COLO829 (cell line): ENCODE results near the gene SLC44A1.
A peak's percentile ranks its signal among the peaks of the same experiment; 100 is the strongest.

Experiments
- DNase-seq: peaks from one replicate; pipeline ENCODE4 v3.0.0; 2012; ENCODE audit warnings: low spot score

The SLC44A1 gene

GRCh38 chr9:105244003-105244733, at the start of gene SLC44A1:
Gene SLC44A1, plus strand, starts transcription at chr9:105244651. Its CDS starts 218 bp downstream, at chr9:105244869.
- DNase-seq, result peak; percentile 85

DNA sequence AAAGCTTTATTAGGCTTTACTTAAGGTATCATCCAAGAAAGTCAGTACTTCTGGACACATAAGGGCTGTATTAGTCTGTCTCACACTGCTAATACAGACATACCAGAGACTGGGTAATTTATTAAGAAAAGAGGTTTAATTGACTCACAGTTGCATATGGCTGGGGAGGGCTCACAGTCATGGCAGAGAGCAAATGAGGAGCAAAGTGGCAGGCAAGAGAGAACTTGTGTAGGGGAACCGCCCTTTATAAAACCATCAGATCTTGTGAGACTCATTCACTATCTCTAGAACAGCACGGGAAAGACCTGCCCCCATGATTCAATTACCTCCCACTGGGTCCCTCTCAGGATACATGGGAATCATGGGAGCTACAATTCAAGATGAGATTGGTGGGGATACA, 49.2 kb upstream of the SLC44A1 start:
- no peak for DNase-seq

DNA sequence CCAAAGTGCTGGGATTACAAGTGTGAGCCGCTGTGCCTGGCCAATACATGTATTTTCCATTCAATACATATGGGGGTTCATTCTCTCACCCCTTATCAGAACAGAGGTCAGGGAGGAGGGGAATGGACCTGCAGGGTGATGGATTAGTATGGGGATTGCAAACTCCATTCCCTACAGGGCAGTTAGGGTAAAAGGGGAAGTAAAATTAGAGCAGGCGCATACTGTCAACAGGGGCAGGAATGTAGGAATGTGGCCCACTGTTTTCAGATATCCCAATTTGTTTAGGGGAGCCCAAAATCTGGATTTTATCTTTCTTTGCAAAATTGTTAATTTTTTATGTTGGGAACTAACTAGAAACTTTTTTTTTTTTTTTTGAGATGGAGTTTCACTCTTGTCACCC, 46.4 kb upstream of the SLC44A1 start:
- no peak for DNase-seq

- no peak for DNase-seq
Measured at GRCh38 chr9:105198865-105199264, 45.6 kb upstream of the SLC44A1 start.

- no peak for DNase-seq
Measured at GRCh38 chr9:105204416-105204815, 40.0 kb upstream of the SLC44A1 start.

DNA sequence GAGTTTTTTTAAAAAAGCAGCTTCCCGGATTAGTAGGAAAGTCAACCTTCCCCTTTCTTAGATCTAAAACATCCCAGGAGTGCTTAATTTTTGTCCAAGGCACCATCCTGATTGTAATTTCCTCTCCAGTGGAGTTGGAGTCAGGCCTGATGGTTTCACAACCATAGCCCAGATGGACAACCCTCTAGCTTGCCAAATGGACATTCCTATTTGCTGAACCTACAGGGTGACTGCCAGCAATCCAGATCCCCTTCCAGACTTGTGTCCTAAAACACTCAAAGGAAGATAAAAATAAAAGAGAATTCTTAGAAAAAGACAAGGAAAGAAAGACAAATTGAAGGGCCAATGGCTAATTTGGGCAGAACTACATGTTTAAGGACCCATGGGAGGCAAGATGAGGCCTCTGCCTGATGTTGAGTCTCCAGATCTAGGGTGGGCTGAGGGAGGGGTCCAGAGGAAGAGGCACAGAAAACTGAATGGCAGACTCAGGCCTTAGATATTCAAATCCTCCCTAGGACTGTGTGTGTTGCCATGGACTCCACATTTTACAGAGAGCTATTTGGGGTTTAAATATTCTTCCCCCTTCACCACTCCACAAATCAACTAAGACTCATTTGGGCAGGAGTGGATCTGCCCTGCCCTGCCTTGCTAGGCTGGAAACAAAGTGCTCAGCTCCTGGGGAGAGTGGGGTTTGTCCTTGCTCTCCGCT, 38.5 kb upstream of the SLC44A1 start:
- DNase-seq, result no peak

- no peak for DNase-seq
Measured at GRCh38 chr9:105206496-105206820, 38.0 kb upstream of the SLC44A1 start.

DNA sequence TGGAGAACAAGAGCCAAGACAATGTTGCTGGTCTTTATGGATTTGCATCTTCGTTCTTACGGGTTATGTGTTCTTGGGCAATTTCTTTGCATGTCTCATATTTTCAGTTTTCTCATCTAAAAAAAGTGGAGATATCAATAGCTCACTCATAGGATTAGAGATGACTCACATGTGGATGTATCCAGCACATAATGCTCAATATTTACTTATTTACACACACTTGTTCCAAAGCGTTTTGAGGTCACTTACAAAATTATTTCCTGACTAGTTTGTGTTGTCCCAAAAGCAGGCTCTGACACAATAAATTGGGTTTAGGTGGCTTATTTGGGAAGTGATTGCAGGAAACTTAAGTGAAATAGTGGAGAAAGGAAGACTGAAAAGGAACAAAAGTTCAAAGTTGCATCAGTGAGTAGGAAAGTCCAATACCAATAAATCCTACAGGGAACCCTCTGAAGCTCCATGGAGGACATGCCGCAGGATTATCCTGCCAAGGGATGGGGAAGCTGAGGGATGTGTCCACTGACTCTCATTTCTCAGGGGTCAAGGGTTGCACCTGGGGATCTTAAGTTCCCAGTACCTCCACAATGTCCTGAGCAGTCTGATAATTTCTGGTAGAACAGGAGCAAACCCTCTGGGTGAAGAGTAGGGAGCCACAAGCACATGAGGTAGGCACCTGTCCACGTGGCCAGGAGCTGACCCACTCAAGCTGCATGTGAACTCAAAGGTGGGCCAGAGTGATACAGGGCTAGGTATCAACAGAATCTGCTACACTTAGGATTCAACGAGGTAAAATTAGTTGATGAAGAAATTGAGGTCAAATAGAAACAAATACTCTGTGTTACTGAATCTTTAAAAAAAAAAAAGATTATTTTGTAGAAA, 37.4 kb upstream of the SLC44A1 start:
- no peak for DNase-seq

DNA sequence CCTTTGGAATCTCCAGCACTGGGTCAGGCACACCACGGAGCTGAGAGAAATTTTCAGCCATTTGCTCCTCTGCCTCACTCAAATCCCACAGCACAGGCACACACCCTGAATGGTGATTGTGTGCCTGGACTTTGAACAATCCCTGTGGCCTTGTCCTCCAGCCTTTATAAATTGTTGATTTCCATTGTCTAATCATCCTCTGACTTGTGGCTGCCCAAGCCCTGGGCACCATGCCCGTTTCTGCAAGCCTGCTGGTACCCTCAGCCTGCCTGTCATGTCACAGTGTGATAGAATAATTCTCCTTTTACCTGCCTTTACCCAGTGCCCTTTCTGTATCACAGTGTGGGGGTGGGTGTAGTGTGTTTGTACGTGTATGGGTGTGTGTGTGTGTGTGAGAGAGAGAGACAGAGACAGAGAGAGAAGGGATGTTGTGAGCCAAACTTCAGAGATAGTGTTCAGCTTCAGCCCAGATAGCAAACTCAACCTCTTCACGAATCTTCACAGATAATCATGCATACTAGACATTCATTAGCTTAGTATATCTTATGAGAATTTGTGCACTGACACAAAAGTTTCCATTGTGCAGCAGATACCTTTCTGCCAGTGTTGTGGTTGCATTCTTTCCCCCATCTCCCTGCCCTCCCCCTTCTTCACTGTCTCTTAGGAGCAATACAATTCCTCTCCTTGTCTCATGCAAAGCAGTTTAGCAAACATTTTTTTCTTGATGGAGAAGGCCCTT, 27.8 kb upstream of the SLC44A1 start:
- peak; percentile 89 for DNase-seq

DNA sequence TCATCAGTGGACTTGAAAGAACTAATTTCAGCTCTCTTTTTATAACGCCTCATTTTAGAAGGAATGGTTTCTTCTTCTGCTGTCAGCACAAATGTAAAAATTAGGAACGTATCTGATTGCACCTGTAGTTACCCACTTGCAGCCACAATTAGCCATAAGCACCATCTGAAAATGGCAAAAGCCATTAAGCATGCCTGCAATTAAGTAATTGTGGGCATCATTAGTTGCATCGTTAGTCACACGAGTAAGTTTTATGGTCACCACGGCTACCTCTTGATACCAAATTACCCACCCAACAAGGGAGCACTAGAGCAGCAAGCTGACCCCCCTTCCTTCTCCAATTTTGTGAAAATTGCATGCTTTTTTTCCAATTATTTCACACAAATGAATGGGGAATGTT, 25.8 kb upstream of the SLC44A1 start:
- no peak for DNase-seq

- no peak for DNase-seq
Measured at GRCh38 chr9:105219291-105219805, 25.1 kb upstream of the SLC44A1 start.

GRCh38 chr9:105220451-105220850, 24.0 kb upstream of the SLC44A1 start:
- no peak for DNase-seq

GRCh38 chr9:105223544-105224140, 20.8 kb upstream of the SLC44A1 start:
- DNase-seq, result no peak

- DNase-seq, result no peak
Measured at GRCh38 chr9:105226055-105226454, 18.4 kb upstream of the SLC44A1 start.

- DNase-seq, result no peak
Measured at GRCh38 chr9:105232207-105232606, 12.2 kb upstream of the SLC44A1 start.

DNA sequence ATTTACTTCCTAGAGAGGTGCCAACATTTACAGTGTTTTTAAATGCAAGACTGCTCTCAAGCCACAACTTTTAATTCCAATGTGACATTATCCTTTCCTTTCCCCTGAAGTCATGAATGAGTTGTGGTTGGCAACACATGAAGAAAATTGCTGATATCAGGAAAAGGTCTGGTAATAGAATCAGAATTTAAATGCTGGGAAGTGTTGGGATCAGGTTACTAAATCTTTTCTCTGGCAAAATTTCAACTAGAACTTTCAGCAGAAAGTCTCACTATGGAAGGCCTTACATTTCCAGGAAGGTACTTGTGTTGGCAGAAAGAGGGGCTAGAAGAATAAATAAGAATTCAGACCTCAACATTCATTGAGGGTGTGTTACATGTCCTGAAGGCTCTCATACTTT, 10.6 kb upstream of the SLC44A1 start:
- DNase-seq, result no peak

GRCh38 chr9:105236261-105236660, 8.2 kb upstream of the SLC44A1 start:
- DNase-seq, result no peak

GRCh38 chr9:105237246-105237645, 7.2 kb upstream of the SLC44A1 start:
- DNase-seq, result no peak

DNA sequence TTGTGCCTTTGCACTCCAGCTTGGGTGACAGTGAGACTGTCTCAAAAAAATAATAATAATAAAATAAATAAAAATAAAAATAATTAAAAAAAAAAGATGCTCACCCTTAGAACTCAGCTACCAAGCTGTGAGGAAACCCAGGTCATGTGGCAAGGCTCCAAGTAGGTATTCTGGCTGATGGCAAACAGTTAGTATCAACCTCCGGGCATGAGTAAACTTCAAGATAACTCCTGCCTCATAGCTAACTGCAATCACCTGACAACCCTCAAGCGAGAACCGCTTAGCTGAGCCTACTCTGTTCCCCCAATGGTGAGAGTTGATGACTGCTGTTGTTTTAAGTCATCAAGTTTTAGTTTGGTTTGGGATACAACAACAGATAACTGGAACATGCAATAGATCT, 6.1 kb upstream of the SLC44A1 start:
- no peak for DNase-seq

- DNase-seq, result no peak
Measured at GRCh38 chr9:105241356-105242043, 3.0 kb upstream of the SLC44A1 start.

DNA sequence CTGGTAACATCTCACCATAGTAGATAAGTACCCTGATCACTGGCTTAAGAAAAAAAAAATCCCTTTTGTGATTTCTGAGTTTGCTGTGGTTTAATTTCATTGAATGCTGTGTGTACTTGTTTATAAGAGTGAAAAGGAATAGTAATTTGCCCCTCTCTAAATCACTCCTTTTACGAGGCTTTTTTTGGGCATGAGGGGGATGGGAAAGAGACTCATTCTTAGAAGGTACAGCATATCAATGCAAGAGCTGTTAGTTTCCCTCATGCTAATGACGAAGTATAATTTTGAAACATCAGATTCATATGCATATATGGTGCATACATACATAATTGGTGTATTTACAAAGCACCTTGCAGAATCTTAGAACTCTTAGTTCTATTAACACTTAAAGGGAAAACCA, 2.4 kb upstream of the SLC44A1 start:
- DNase-seq, result no peak
